Mesangial cell (primary cell): ENCODE data around the gene ADI1. TPM values are rescaled to one million over a fixed set of nuclear protein-coding genes. Genes with fewer than 3 reads are reported as not detected.

Experiments
- total RNA-seq: library from RNA; depleted of rRNA; stranded (reverse); fragments of >200 nt; gene quantifications from 2 replicates; pipeline ENCODE4 v1.2.3, GENCODE V29; 2015

The ADI1 gene, protein sequence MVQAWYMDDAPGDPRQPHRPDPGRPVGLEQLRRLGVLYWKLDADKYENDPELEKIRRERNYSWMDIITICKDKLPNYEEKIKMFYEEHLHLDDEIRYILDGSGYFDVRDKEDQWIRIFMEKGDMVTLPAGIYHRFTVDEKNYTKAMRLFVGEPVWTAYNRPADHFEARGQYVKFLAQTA
- total RNA-seq, result 22.8 and 33.7 TPM in 2 replicates

DNA sequence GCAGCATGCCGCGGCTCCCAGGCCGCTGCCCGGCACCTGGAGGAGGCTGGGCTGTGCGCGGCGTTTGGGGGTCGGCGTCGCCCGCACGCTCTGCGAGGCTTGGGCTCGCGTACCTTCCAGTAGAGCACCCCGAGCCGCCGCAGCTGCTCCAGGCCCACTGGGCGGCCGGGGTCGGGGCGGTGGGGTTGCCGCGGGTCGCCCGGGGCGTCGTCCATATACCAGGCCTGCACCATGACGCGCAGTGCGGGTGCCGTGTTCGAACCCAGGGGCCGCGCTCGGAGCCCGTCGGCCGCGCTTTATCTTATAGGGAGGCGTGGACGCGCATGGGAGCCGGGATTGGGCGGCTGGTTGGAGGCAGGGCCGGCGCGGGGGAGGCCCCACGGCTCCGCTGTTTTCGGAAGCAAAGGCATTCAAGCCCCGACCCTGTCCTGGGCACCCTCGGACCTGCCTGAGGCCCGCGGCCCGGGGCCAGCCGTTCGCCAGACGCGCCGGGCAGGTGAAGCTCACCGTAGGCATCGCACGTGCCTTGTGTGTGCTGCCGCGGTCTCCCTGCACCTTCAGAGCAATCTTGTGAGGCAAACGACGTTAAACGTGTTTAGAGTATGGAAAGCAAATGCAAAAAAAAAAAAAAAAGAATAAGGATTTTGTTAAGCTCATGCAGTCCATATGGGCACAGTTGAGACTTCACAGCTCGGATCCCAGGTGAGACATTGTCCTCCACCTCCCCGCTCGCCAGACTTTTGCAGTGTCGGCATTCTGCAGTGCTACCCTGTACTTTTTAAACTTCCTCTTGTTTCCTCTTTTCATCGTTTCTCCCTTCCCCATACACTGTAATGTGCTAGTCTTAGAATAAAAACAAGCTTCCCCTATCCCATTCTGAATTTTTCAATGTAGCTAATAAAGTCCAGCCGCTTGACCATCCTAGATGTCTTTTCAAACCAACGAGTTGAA, at the start of gene ADI1:
Gene ADI1, minus strand, starts transcription at position 277 of the 951 bp plus-strand sequence. Its CDS starts 44 bp downstream, at position 233.

DNA sequence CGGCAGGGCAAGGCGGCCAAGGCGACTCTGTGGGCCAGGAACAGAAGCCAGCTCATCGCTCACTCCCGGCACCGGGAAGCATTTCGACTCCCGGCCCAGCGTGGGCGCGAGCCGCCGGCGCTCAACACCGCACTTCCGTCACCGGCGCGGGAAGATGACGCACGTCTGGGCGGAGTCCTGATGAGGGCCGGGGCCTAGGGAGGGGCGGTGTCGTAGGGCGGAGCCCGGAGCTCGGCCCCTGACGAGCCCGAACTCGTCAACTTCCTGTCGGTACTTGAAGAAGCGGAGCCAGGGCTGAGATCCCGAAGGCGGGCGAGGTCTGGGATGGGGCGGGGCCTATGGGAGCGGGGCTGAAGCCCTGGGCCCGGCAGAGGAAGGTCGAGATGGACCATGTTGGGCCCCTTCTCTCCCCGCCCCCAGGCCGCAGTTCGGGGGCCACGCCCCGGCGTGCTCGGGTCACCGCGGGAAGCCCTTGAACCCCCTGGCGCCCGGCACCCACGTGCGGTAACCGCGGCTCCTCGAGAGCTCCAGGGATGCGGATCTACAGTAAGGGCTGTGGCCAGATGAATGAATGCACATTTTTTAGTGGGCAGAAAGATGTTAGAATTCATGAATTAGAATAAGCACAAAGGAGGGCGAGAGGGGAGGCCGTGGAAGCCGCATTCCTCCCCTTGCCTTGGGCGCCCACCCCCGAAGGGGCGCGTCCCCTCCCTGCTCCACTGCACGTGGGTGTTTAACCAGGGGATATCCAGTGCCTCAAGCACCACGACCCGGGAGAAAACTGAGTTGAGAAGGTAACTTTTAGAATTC, 39.1 kb upstream of the ADI1 start, which contains the start of gene RNASEH1:
Gene RNASEH1, minus strand, starts transcription at position 129 of the 810 bp plus-strand sequence. Its CDS starts 73 bp downstream, at position 56.

Other genes starting within 250 kb of the ADI1 start
- gene EIPR1, start 141.7 kb downstream of the ADI1 start, total RNA-seq, result 27.4 and 45.3 TPM in 2 replicates
- 80.8 and 105 TPM in 2 replicates for gene TRAPPC12, start 139.8 kb downstream of the ADI1 start, total RNA-seq
- gene RNASEH1, start 38.8 kb upstream of the ADI1 start, total RNA-seq, result 13.8 and 26.1 TPM in 2 replicates
- gene RPS7, start 55.7 kb upstream of the ADI1 start, total RNA-seq, result 1,622 and 2,065 TPM in 2 replicates
- 0.76 and 1.5 TPM in 2 replicates for gene COLEC11, start 75.6 kb upstream of the ADI1 start, total RNA-seq
- gene ALLC, start 138.7 kb upstream of the ADI1 start, total RNA-seq, result not detected in 2 replicates
- not detected in 2 replicates for gene DCDC2C, start 184.0 kb upstream of the ADI1 start, total RNA-seq